CD4-positive, alpha-beta T cell treated with Interleukin-6 for 4 hours (primary cell): Measurements from ENCODE around the gene CAMSAP1.
"Not testable (repeated sequence)": the region's sequence is repeated elsewhere in the genome, so short reads cannot be mapped to it uniquely, and the experiment has no call there.

Source experiments
- DNase-seq: peaks from one replicate; pipeline ENCODE4 v3.0.0-alpha.2; 2020; ENCODE audit warnings: mixed read lengths

Gene CAMSAP1

DNA sequence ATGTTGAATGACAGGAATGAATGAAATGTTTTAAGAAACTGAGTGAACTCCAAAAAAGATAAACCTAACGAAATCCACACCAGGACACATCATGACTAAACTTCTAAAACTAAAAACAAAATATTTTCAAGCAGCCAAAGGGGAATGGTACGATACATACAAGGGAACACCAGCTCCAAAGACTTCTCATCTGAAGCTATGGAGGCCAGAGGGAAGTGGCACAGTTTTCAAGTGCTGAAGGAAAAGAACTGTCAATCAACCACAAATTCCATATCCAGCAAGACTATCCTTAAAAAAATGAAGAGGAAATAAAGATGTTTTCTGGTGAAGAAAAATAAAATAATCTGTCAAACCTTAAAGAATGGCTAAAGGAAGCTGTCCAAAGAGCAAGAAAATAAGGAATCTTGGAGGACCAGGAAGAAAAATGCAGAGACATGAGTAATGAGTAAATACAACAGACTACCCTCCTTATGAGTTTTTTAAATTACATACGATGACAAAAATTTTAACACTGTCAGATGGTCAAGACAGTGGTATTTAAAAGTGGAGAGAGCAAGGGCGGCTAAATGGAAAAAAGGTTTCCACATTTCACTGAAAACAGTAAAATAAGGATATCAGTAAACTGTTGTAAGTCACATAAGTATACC is 12.0 kb downstream of the CAMSAP1 start:
- no peak for DNase-seq

DNA sequence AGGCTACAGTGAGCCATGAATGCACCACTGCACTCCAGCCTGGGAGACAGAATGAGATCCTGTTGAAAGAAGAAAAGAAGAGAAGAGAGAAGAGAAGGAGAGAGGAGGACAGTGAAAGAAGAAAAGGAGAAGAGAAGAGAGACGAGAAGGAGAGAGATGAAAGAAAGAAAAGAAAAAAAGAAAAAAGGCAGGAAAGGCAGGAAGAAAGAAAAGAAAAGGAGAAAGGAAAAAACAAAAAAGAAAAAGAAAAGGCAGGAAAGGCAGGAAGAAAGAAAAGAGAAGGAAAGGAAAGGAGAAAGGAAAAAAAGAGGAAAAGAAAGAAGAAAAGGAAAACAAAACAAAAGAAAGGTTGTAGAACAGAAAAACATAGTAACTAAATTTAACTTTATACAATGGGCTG is 14.2 kb downstream of the CAMSAP1 start:
- no peak for DNase-seq

DNA sequence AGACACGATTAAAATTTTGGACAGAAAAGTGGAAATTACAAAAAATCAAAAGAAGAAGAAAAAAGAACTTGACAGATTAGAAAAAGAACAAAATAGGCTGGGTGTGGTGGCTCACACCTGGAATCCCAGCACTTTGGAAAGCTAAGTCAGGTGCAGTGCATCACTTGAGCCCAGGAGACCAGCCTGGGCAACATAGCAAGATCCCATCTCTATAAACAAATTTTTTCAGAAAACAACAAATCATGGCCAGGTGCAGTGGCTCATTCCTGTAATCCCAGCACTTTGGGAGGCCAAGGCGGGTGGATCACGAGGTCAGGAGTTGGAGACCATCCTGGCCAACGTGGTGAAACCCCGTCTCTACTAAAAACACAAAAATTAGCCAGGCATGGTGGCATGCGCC is 15.0 kb downstream of the CAMSAP1 start:
- DNase-seq: not testable (repeated sequence)

- DNase-seq: no peak
These were observed 16.2 kb downstream of the CAMSAP1 start for GRCh38 chr9:135891027-135891631.

DNA sequence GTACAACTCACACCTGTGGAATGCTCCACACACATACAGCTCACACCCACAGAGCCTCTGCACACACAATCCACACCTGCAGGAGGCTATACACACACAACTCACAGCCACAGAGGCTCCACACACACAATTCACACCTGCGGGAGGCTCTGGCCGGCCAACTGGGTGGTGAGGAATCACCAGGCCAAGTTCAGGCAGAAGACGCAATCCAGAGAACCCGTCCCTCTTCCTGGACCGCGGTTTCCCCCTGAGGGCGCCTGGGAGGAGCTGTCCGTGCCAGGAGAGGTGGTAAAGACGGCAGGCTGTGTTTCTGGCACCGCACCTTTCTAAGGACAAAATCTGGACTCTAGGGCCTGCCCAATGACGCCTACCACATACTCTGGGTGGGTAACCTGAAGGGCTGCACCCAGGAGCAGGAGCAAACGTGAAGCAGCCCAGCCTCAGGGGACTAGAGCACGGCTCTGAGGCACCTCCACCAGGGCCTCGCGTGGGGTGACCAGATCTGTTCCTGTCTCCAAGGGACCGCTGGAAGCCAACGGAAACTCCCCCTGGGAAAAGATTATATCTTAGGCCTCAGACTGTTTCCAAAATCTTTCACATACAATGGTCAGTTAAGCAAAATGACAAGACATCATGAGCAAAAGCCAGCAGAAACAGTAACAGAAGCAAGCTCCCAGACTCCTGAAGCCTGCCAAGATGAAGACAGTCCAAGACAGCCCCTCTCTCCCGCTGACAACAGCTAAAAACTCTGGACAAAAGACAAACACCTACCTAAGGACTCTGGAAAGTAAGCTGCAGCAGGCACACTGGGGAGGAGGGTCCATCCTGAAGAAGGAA is 16.9 kb downstream of the CAMSAP1 start:
- DNase-seq: no peak

- DNase-seq: no peak
These were observed 17.7 kb downstream of the CAMSAP1 start for GRCh38 chr9:135889564-135890189.

DNA sequence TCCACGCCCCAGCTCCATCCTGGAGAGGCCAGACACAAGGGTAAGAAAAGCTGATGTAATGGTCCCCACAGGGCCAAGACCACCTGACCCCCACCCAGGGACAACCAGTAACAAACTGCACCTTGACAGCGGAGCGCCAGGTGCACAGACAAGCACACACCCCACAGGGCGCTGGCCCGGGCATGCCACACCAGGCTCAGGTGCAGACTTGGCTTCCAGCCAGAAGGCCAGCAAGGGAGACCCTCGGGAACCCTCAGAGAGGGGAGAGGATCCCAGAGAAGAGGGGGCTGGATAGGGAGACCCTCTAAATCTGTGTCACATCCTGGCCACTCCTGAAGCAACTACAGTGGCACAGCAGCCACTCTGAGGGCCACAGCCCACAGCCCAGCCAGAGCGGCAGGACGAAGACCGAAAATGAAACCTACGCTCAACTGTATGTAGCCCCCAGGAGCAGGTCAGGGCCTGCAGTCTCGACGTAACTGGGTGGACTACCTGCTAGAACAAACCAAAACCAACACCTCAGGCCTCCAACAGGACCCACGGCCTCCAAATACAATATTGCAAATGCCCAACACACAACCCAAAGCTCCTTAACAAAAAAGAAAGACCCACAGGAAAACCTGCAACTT is 18.5 kb downstream of the CAMSAP1 start:
- DNase-seq: no peak

DNA sequence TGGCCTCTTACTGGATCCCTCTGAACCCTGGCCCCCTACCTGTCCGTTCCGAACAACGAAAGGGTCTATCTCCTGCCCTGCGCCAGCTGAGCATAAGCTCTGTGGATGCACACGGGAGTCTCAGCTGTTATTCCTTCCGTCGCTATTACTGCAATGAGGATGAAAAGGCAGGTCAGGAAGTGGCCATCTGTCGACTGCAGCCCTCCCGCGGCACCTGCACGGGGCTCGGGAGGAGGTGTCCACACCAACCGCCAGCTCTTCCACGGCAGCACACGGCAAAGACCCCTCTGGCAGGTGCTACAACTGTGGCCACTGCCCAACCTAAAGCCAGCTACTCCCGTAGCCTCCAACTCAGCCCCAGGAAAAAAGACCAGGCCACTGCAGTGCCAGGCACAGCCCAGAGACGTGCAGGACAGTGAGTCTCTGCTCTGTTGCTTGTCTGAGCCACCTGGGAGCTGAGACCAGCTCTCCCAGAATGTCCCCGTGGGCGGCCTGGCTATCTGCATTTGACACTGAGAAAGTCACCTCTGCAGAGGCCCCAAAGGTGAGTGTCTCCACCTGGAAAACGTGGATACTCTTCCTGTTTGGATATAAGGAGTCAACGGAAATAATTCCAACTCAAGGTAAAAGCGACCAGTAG is 19.1 kb downstream of the CAMSAP1 start:
- DNase-seq: no peak

DNA sequence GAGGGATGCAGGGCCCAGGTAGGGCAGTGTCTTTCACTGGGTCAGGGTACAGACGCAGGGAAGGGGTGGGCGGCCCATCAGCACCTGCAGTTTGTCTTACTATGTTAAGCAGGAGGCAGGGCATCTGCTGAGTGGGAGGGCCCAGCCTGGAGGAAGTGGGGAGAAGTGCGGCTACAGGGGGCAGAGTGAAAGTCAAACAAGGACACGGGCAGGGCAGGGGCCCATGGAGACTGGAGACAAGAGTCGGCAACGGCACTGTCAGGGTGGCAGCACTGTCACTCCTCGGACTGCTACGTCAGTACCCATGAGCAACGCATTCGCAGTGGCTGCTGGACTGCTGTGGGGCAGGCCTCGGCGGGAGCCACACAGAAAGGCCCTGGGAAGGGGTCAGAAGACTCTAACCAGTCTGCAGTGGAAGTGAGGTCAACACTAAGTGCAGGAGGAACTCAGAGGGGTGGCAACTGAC is 19.7 kb downstream of the CAMSAP1 start:
- peak; percentile 64 for DNase-seq

DNA sequence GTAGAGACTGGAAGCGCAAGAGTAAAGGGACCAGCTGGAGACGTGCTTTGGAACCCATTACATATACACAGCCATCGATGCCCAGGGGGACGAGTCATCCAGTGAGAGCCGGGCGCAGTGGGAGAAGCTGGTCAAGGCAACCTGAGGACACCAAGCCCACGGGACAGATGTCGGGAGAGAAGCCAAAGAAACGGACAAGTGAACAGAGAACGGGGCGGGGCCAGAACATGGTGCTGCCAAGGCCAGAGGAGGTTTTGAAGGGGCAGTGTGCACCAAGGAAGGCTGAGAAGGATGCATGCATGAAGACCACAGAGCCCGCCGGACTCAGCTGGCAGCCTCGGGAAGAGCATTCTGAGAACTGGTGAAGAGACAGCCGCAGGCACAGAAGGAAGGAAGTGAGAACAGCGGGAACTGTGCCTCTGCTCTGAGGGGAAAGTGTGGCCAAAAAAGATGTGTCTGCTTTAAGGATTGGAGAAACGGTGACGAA is 20.3 kb downstream of the CAMSAP1 start:
- DNase-seq: no peak

DNA sequence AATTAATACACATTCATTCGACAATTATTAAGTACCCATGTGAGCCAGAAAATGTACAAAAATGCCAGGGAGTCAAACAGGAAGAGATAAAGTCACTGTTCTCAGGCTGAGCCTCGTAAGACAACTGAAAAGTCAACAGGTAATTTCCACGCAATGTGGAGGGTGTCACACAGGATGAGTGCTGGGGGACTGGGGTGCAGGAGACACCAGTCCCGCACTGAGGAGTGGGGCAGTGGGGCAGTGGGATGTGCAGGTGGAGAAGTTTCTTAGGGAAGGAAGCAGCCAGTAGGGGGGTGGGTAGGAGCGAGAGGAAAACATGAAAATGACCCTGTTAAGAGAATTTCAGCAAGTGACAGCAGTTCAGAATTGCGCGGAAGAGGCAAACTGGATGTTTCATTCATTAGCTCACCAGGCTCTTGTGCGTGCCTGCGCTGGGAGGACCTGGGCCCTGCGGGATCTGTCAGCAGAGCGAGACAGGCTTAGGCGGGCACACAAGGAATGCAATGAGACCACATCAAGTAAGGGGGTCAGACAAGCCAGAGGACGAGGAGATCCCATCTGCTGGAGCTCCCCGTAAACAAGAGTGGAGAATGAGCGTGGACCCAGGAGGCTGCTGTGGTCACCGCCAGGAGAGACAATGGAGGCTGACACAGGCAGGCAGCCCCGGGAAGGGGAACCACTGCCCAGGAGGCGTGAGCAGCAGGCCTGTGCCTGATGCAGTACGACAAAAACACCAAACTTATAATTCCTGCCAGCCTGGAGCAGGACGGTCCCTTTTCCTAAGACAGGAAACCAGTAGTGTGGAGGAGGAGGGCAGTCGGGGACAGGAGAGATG is 21.0 kb downstream of the CAMSAP1 start:
- DNase-seq: no peak

DNA sequence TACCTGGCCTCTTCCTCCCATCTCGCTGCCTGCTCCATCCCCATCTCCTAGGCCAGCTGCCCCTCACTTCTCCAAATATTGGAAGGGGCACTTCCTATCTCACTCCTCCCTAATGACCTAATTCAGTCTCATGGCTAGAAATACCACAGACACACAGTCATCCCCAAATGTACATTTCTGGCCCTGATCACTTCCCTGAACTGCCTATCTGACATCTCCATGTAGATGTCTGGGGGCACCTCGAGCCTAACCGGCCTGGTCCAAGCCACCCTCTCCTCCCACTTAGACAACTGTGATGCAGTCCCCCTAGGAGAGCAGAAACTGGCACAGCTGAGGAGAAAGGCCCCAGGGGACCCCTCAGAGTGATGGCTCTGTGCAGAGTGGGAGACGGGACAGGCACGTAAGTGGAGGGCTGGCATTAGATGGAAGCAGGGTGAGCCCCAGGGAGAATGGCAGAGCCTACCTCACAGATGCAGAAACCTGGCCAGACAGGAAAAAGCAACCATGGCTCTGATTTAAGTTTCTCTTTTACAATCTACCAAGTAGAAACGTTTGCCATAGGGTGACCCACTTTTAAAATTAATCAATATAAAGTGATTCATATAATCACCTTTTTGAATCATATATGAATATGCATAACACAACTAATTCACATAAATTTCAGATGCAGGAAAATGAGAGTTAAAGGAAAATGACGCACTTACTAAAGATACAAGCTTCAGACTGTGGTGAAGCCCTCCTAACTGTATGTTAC is 22.1 kb downstream of the CAMSAP1 start:
- no peak for DNase-seq

- DNase-seq: no peak
These were observed 22.9 kb downstream of the CAMSAP1 start for GRCh38 chr9:135884328-135885035.

- peak; percentile 15 for DNase-seq
These were observed 23.8 kb downstream of the CAMSAP1 start for GRCh38 chr9:135883410-135884089.

DNA sequence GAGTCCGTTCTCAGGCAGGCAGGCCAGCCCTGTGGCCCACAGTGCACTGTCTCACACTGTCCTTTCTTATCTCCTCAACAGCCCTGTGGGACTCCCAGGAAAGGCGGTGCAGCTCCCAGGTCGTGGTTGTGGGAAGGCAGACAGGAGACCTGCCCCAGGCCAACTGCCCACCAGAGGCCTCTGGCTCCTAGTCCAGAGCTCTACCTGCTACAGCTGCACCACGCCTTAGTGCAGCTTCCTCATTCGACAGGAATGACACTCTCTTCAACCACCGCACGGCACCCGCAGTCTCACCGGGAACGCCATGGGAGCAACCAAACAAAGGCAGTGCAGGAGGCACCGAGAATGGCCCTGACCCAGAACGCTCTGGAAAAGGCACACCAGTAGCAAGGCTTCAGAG is 25.3 kb downstream of the CAMSAP1 start:
- DNase-seq: no peak

DNA sequence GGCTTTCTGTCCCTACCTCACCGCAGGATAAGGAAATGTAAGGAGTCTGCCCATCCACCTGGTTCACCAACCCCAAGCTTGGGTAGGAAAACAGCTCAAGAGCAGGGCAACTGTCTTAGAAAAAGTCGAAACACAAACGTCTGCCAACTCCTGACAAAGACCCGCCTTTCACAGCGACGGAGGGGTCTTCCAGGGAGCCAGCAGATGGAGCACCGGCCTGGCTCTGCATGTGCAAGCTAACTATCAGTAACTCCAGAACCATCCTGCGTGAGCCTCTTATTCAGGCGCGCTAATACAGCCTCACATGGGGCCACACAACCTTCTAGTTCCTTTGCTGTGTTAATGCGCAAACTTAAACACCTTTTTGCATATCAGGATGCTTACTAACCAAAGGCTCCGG is 26.9 kb downstream of the CAMSAP1 start:
- no peak for DNase-seq

DNA sequence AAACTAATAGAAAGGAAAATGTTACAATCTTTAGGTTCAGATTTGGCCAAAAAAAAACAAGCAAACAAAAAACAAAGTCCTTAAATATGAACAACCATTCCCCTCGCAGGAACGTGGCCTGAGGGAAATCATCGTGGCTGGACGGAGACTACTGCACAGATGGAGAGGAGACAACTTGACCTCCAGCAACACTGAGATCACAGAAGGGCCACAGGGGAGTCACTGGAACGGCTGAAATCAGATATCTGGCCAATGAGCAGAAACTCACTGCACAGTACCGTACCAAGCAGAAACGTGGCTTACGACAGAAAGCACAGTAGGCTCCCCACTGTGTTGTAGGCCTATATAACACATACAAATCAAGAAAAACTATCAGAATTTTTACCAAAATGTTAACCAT is 27.7 kb downstream of the CAMSAP1 start:
- no peak for DNase-seq

DNA sequence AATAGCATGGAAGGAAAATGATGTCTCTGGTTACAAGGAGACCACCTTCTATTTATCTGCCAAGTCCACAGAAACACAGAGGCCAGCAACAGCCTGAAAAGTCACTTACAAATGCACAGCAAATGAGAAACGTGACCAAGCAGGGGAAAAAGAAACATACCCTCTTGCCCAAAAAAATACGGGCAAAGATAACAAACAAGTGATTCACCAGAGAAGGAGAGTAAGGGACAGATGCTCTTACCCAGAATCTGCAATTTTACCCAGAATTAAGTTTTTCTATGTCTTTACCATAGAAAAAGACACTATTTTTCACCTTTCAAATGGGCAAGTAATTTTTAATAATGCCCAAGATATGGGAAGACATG is 28.1 kb downstream of the CAMSAP1 start:
- no peak for DNase-seq

DNA sequence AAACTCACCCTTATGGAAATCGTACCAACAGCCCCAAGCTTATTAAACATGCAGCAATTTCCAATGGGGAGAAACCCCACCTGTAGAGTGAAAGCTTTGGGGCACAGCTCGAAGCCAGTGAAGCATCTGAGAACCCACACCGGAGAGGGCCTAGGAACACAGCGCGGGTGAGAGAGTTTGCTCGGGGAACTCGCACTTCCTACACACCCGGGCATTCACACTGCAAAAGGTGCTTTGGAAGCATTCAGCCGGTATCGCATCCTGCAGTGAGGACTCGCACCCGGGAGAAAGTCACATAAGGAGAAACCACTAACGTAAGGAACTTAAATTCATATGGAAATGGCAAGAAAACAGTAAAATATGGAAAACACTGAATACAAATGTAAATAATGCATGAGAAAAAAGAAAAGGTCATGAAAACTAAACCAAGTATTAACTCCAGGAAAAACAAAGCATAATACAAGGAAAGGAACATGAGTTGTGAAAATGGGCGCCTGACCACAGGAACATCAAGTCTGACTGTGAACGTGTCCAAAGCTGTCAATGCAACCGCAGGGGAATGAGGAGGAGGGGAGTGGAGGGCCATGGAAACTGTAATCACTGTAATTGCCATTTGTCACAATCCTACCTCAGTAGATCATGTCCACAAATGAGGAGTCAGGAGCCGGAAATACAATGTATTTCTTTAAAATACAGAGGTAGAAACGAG is 28.7 kb downstream of the CAMSAP1 start:
- DNase-seq: no peak
